ENCODE results near the gene CEACAM1. TPM values are rescaled to one million over a fixed set of nuclear protein-coding genes. Genes with fewer than 3 reads are reported as not detected.

CEACAM1 gene
- total and polyA plus RNA-seq, 4 experiments from 2014 or later: 1.3 to 5.5 (median 1.7) TPM

- H3K27me3 ChIP-seq (ENCODE audit: insufficient read depth, low read length): no peaks in the 10 kb centered on the region
- intact Hi-C loops (cut with micrococcal nuclease): no loop called here
- no peaks in the 10 kb centered on the region for H3K36me3 ChIP-seq (ENCODE audit: insufficient read depth, low read length)
- Mint-ChIP-seq H3K27me3 (peaks cover 0 to 2% of the 10 kb centered on the region in 2 donors), H3K27ac (peak overlapping the region; percentile 66 to 92 (median 77)), H3K9me3 (peaks cover 0 to 2% (median 0%) of the 10 kb centered on the region in 8 donors), H3K4me1 (peaks cover 11 to 24% (median 17%) of the 10 kb centered on the region in 4 donors), H3K4me3 (peak overlapping the region in 7 of 8 donors; percentile 30 to 87 (median 66)), H3K36me3 (no peaks in the 10 kb centered on the region)
- peak in 4 of 5 donors; percentile 2 to 39 (median 4) for DNase-seq
- ChIA-PET POLR2A (ENCODE audit: partially characterized antibody) (no interaction called here), CTCF (ENCODE audit: partially characterized antibody) (no interaction called here)
- no peaks in the 10 kb centered on the region for H3K9me3 ChIP-seq (ENCODE audit: control insufficient read depth in 1 of 2, low read length in 2 of 2)
- peaks cover 17% of the 10 kb centered on the region for H3K4me1 ChIP-seq (ENCODE audit: insufficient read depth, low read length)
- peak overlapping the region; percentile 18 for H3K27ac ChIP-seq (ENCODE audit: low read depth, low read length)
- no peak overlapping the region for H3K4me3 ChIP-seq (ENCODE audit: low read length in 2 of 2)
Observed at GRCh38 chr19:42480335-42481095, 47.8 kb downstream of the CEACAM1 start.

DNA sequence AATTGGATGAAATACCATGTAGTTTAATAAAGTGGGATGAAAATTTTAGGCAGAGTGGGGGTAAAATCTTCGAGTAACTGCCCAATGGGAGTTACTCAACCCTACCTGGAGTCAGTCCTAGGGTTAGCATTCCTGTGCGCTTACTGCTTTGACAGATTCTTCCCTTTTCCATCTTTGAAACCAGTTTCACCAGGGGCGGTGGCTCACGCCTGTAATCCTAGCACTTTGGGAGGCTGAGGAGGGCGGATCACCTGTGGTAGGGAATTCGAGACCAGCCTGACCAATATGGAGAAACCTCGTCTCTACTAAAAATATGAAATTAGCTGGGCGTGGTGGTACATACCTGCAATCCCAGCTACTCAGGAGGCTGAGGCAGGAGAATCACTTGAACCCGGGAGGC lies 48.5 kb downstream of the CEACAM1 start:
- intact Hi-C loops (cut with micrococcal nuclease): no loop called here
- peaks cover 17% of the 10 kb centered on the region for H3K4me1 ChIP-seq (ENCODE audit: insufficient read depth, low read length)
- no peak overlapping the region for H3K27ac ChIP-seq (ENCODE audit: low read depth, low read length)
- H3K4me3 ChIP-seq (ENCODE audit: low read length in 2 of 2): no peak overlapping the region
- ChIA-PET POLR2A (ENCODE audit: partially characterized antibody) (no interaction called here), CTCF (ENCODE audit: partially characterized antibody) (interaction anchor here (0.7 to 1.1 kb wide), 3 partner anchors 25 to 50 kb away, joined by 3 read pairs; no protein-coding TSS in a partner anchor)
- H3K9me3 Mint-ChIP-seq: peaks cover 0 to 2% (median 0%) of the 10 kb centered on the region in 8 donors
- H3K27me3 Mint-ChIP-seq: peaks cover 0 to 2% of the 10 kb centered on the region in 2 donors
- no peak overlapping the region for H3K4me3 Mint-ChIP-seq
- H3K4me1 Mint-ChIP-seq: peaks cover 11 to 24% (median 17%) of the 10 kb centered on the region in 4 donors
- no peaks in the 10 kb centered on the region for H3K36me3 ChIP-seq (ENCODE audit: insufficient read depth, low read length)
- no peaks in the 10 kb centered on the region for H3K9me3 ChIP-seq (ENCODE audit: control insufficient read depth in 1 of 2, low read length in 2 of 2)
- no peaks in the 10 kb centered on the region for H3K27me3 ChIP-seq (ENCODE audit: insufficient read depth, low read length)
- no peaks in the 10 kb centered on the region for H3K36me3 Mint-ChIP-seq
- DNase-seq: no peak
- no peak overlapping the region for H3K27ac Mint-ChIP-seq

GRCh38 chr19:42478765-42479311 lies 49.4 kb downstream of the CEACAM1 start:
- POLR2A ChIA-PET (ENCODE audit: partially characterized antibody): no interaction called here
- CTCF ChIA-PET (ENCODE audit: partially characterized antibody): interaction anchor here (0.7 to 2.7 kb wide), 4 partner anchors 24 to 50 kb away, joined by 3 to 5 read pairs (median 3); no protein-coding TSS in a partner anchor
- Histone ChIP-seq H3K4me3 (ENCODE audit: low read length in 2 of 2) (no peak overlapping the region), H3K27ac (ENCODE audit: low read depth, low read length) (no peak overlapping the region), H3K4me1 (ENCODE audit: insufficient read depth, low read length) (peaks cover 17% of the 10 kb centered on the region), H3K9me3 (ENCODE audit: control insufficient read depth in 1 of 2, low read length in 2 of 2) (no peaks in the 10 kb centered on the region), H3K36me3 (ENCODE audit: insufficient read depth, low read length) (no peaks in the 10 kb centered on the region), H3K27me3 (ENCODE audit: insufficient read depth, low read length) (no peaks in the 10 kb centered on the region)
- H3K4me1 Mint-ChIP-seq: peaks cover 10 to 23% (median 15%) of the 10 kb centered on the region in 4 donors
- H3K27ac Mint-ChIP-seq: peak overlapping the region in 1 of 7 donors; percentile 16
- no peak for DNase-seq
- peaks cover 0 to 2% (median 0%) of the 10 kb centered on the region in 8 donors for H3K9me3 Mint-ChIP-seq
- no peaks in the 10 kb centered on the region for H3K27me3 Mint-ChIP-seq
- H3K4me3 Mint-ChIP-seq: no peak overlapping the region
- H3K36me3 Mint-ChIP-seq: no peaks in the 10 kb centered on the region
- intact Hi-C loops (cut with micrococcal nuclease): no loop called here

DNA sequence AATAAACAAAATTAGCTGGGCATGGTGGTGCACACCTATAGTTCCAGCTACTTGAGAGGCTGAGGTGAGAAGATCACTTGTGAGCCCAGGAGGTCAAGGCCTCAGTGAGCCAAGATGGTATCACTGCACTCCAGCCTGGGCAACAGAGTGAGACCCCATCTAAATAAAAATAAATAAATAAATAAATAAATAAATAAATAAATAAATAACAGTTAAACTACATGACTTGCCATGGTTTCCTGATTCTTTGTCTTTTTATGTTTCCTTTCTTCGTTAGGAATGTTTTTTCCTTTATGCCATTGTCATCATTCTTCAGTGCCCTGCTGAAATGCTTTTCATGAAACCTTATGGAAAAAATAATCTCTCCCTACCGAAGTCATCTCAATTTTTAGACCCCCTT lies 50.3 kb downstream of the CEACAM1 start:
- H3K36me3 ChIP-seq (ENCODE audit: insufficient read depth, low read length): no peaks in the 10 kb centered on the region
- H3K4me1 Mint-ChIP-seq: peaks cover 10 to 20% (median 15%) of the 10 kb centered on the region in 4 donors
- no peak overlapping the region for H3K4me3 ChIP-seq (ENCODE audit: low read length in 2 of 2)
- H3K4me3 Mint-ChIP-seq: no peak overlapping the region
- H3K9me3 Mint-ChIP-seq: peaks cover 0 to 2% (median 0%) of the 10 kb centered on the region in 8 donors
- H3K27me3 Mint-ChIP-seq: no peaks in the 10 kb centered on the region
- H3K27me3 ChIP-seq (ENCODE audit: insufficient read depth, low read length): no peaks in the 10 kb centered on the region
- H3K27ac Mint-ChIP-seq: no peak overlapping the region
- intact Hi-C loops (cut with micrococcal nuclease): no loop called here
- ChIA-PET CTCF (ENCODE audit: partially characterized antibody) (interaction anchor here (2.7 kb wide), 1 partner anchor 37 kb away, joined by 5 read pairs; no protein-coding TSS in a partner anchor), POLR2A (ENCODE audit: partially characterized antibody) (no interaction called here)
- H3K4me1 ChIP-seq (ENCODE audit: insufficient read depth, low read length): peaks cover 17% of the 10 kb centered on the region
- no peaks in the 10 kb centered on the region for H3K9me3 ChIP-seq (ENCODE audit: control insufficient read depth in 1 of 2, low read length in 2 of 2)
- no peak for DNase-seq
- no peak overlapping the region for H3K27ac ChIP-seq (ENCODE audit: low read depth, low read length)
- H3K36me3 Mint-ChIP-seq: no peaks in the 10 kb centered on the region

GRCh38 chr19:42477117-42477516 lies 51.2 kb downstream of the CEACAM1 start:
- H3K4me3 Mint-ChIP-seq: no peak overlapping the region
- ChIA-PET POLR2A (ENCODE audit: partially characterized antibody) (no interaction called here), CTCF (ENCODE audit: partially characterized antibody) (interaction anchor here (2.7 kb wide), 1 partner anchor 36 kb away, joined by 5 read pairs; no protein-coding TSS in a partner anchor)
- peaks cover 0 to 2% of the 10 kb centered on the region in 2 donors for H3K27me3 Mint-ChIP-seq
- Histone ChIP-seq H3K27me3 (ENCODE audit: insufficient read depth, low read length) (no peaks in the 10 kb centered on the region), H3K4me1 (ENCODE audit: insufficient read depth, low read length) (peaks cover 17% of the 10 kb centered on the region), H3K27ac (ENCODE audit: low read depth, low read length) (no peak overlapping the region), H3K4me3 (ENCODE audit: low read length in 2 of 2) (no peak overlapping the region), H3K9me3 (ENCODE audit: control insufficient read depth in 1 of 2, low read length in 2 of 2) (no peaks in the 10 kb centered on the region), H3K36me3 (ENCODE audit: insufficient read depth, low read length) (no peaks in the 10 kb centered on the region)
- peaks cover 10 to 20% (median 15%) of the 10 kb centered on the region in 4 donors for H3K4me1 Mint-ChIP-seq
- peaks cover 0 to 2% (median 0%) of the 10 kb centered on the region in 8 donors for H3K9me3 Mint-ChIP-seq
- no peak overlapping the region for H3K27ac Mint-ChIP-seq
- no peaks in the 10 kb centered on the region for H3K36me3 Mint-ChIP-seq
- intact Hi-C loops (cut with micrococcal nuclease): no loop called here
- no peak for DNase-seq

GRCh38 chr19:42475366-42475765 lies 52.9 kb downstream of the CEACAM1 start:
- no peaks in the 10 kb centered on the region for H3K36me3 ChIP-seq (ENCODE audit: insufficient read depth, low read length)
- DNase-seq: no peak
- Mint-ChIP-seq H3K27ac (no peak overlapping the region), H3K27me3 (peaks cover 0 to 2% of the 10 kb centered on the region in 2 donors), H3K9me3 (peaks cover 0 to 2% (median 0%) of the 10 kb centered on the region in 8 donors), H3K4me1 (peaks cover 1 to 4% (median 3%) of the 10 kb centered on the region in 4 donors), H3K4me3 (no peak overlapping the region), H3K36me3 (no peaks in the 10 kb centered on the region)
- H3K4me1 ChIP-seq (ENCODE audit: insufficient read depth, low read length): peaks cover 3% of the 10 kb centered on the region
- H3K9me3 ChIP-seq (ENCODE audit: control insufficient read depth in 1 of 2, low read length in 2 of 2): no peaks in the 10 kb centered on the region
- intact Hi-C loops (cut with micrococcal nuclease): no loop called here
- CTCF ChIA-PET (ENCODE audit: partially characterized antibody): interaction anchor here (1.6 kb wide), 1 partner anchor 35 kb away, joined by 3 read pairs; no protein-coding TSS in a partner anchor
- POLR2A ChIA-PET (ENCODE audit: partially characterized antibody): interaction anchor here (0.5 kb wide), 1 partner anchor 456 kb away, joined by 4 read pairs; no protein-coding TSS in a partner anchor
- no peak overlapping the region for H3K27ac ChIP-seq (ENCODE audit: low read depth, low read length)
- H3K4me3 ChIP-seq (ENCODE audit: low read length in 2 of 2): no peak overlapping the region
- H3K27me3 ChIP-seq (ENCODE audit: insufficient read depth, low read length): no peaks in the 10 kb centered on the region

DNA sequence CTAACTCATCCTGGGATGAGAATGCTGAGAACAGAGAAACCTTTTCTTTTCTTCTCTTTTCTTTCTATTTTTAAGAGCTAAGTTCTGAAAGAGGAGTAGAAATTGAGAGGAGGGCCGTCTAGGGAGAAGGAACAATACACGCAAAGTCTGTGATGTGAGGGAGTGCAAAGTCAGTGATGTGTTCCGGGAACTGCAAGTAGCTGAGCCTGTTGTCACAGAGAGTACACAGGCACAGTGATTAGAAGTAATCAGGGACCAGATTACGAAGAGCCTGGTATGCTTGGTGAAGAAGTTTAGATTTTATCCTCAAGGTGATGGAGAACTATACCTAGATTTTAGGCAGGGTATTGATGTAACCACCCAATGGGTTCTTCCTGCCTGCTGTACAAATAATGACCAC lies 53.5 kb downstream of the CEACAM1 start:
- H3K4me1 ChIP-seq (ENCODE audit: insufficient read depth, low read length): no peaks in the 10 kb centered on the region
- H3K4me3 Mint-ChIP-seq: no peak overlapping the region
- no peak overlapping the region for H3K27ac Mint-ChIP-seq
- H3K9me3 ChIP-seq (ENCODE audit: control insufficient read depth in 1 of 2, low read length in 2 of 2): no peaks in the 10 kb centered on the region
- H3K4me3 ChIP-seq (ENCODE audit: low read length in 2 of 2): no peak overlapping the region
- no peaks in the 10 kb centered on the region for H3K4me1 Mint-ChIP-seq
- DNase-seq: no peak
- ChIA-PET POLR2A (ENCODE audit: partially characterized antibody) (interaction anchor here (0.5 kb wide), 1 partner anchor 457 kb away, joined by 4 read pairs; no protein-coding TSS in a partner anchor), CTCF (ENCODE audit: partially characterized antibody) (interaction anchor here (1.6 kb wide), 1 partner anchor 35 kb away, joined by 3 read pairs; no protein-coding TSS in a partner anchor)
- peaks cover 0 to 2% of the 10 kb centered on the region in 2 donors for H3K27me3 Mint-ChIP-seq
- intact Hi-C loops (cut with micrococcal nuclease): no loop called here
- H3K36me3 ChIP-seq (ENCODE audit: insufficient read depth, low read length): no peaks in the 10 kb centered on the region
- peaks cover 0 to 2% (median 0%) of the 10 kb centered on the region in 8 donors for H3K9me3 Mint-ChIP-seq
- no peak overlapping the region for H3K27ac ChIP-seq (ENCODE audit: low read depth, low read length)
- no peaks in the 10 kb centered on the region for H3K36me3 Mint-ChIP-seq
- H3K27me3 ChIP-seq (ENCODE audit: insufficient read depth, low read length): no peaks in the 10 kb centered on the region

Data from CD4-positive, alpha-beta memory T cell (primary cell).